Caco-2 (cell line): ENCODE data around the gene HS6ST2. TPM values are rescaled to one million over a fixed set of nuclear protein-coding genes. Genes with fewer than 3 reads are reported as not detected.

Experiments used
- BruUV-seq: library from RNA; stranded (reverse); fragments of 400-500 nt; replicated peaks from 2 replicates; lab custom pipeline; 2021; lab: Mats Ljungman, UMichigan
- CTCF ChIA-PET: fragments of 300-600 bp; sonication (Branson Sonifier 250); formaldehyde crosslinking; loops from one replicate; lab custom pipeline; 2022; ENCODE audit warnings: antibody characterized with exemption; lab: Charles Lee
- POLR2A ChIA-PET: fragments of 300-600 bp; sonication (Branson Sonifier 250); formaldehyde crosslinking; loops from one replicate; lab custom pipeline; 2022; ENCODE audit warnings: antibody characterized with exemption; lab: Charles Lee
- DNase-seq, 2 experiments: peaks; one replicate each; pipeline versions ENCODE4 v3.0.0 to v3.0.0-alpha.2; 2020 to 2022
- H3K27me3 ChIP-seq: replicated peaks from 2 replicates; pipeline ENCODE4 v1.6.0; 2011; ENCODE audit warnings: low read length; ENCODE audit not compliant: control insufficient read depth, insufficient read depth
- H3K36me3 ChIP-seq: 2 replicates; pipeline ENCODE4 v1.5.1; 2011; ENCODE audit warnings: low read length; ENCODE audit not compliant: control insufficient read depth, insufficient read depth
- H3K4me1 ChIP-seq: fragments of 250-450 bp; sonication (Bioruptor Pico); 2 replicates; pipeline ENCODE4 v1.5.1; 2020; ENCODE audit warnings: mild to moderate bottlenecking
- H3K4me3 ChIP-seq: 2 replicates; pipeline ENCODE4 v1.5.1; 2011; ENCODE audit warnings: low read depth, mild to moderate bottlenecking, control low read depth, low read length
- H3K9me3 ChIP-seq: fragments of 250-450 bp; sonication (Bioruptor Pico); 2 replicates; pipeline ENCODE4 v1.5.1; 2020; ENCODE audit warnings: mild to moderate bottlenecking, moderate library complexity
- H3K27ac Mint-ChIP-seq: one replicate; pipeline ENCODE4 v1.8.0; 2022; ENCODE audit warnings: mixed read lengths; ENCODE audit not compliant: unreplicated experiment
- H3K27me3 Mint-ChIP-seq: one replicate; pipeline ENCODE4 v1.8.0; 2022; ENCODE audit warnings: mixed read lengths; ENCODE audit not compliant: insufficient read depth, unreplicated experiment
- H3K36me3 Mint-ChIP-seq: one replicate; pipeline ENCODE4 v1.8.0; 2022; ENCODE audit warnings: mild to moderate bottlenecking, mixed read lengths; ENCODE audit not compliant: insufficient read depth, unreplicated experiment
- H3K4me1 Mint-ChIP-seq: one replicate; pipeline ENCODE4 v1.8.0; 2022; ENCODE audit warnings: low read depth, mixed read lengths; ENCODE audit not compliant: unreplicated experiment
- H3K4me3 Mint-ChIP-seq: one replicate; pipeline ENCODE4 v1.8.0; 2022; ENCODE audit warnings: mild to moderate bottlenecking, moderate library complexity, mixed read lengths; ENCODE audit not compliant: unreplicated experiment
- H3K9me3 Mint-ChIP-seq: one replicate; pipeline ENCODE4 v1.8.0; 2022; ENCODE audit warnings: mixed read lengths; ENCODE audit not compliant: unreplicated experiment
- CTCF ChIP-seq, 2 experiments: fragments of 200-600 bp in 1 of 2; IDR thresholded peaks; 1 replicate in 1 of 2; 2 replicates in 1 of 2; pipeline versions ENCODE4 v1.5.1 to v1.8.0; 2011 to 2022; ENCODE audit warnings: antibody characterized with exemption in 1 of 2, control low read depth in 1 of 2, inconsistent platforms in 1 of 2, low read depth in 1 of 2, low read length in 1 of 2, mild to moderate bottlenecking in 1 of 2, moderate library complexity in 1 of 2; ENCODE audit not compliant: insufficient read depth in 1 of 2, severe bottlenecking in 1 of 2, unreplicated experiment in 1 of 2
- intact Hi-C: fragments of 100-400 bp; cut with micrococcal nuclease; formaldehyde crosslinking; loops from one replicate; pipeline ENCODE4 v1.10.0; 2022; ENCODE audit not compliant: unreplicated experiment
- total RNA-seq: library from RNA; stranded (reverse); gene quantifications from 2 replicates; pipeline ENCODE4 v1.2.3, GENCODE V29; 2022

HS6ST2 gene
- total RNA-seq, 1 experiment from 2014 or later = 34.9 TPM

GRCh38 chrX:132664273-132664672 lies 294.2 kb downstream of the HS6ST2 start:
- no peak for DNase-seq
- H3K4me1 ChIP-seq = no peaks in the 10 kb centered on the region
- POLR2A ChIA-PET = interaction anchor here (0.5 kb wide), 1 partner anchor 21 kb away, joined by 3 read pairs; no protein-coding TSS in a partner anchor
- TF ChIP-seq CTCF (IDR thresholded peaks at IDR 0.05; ENCODE audit: insufficient read depth in 1 of 2, low read depth in 1 of 2, low read length in 1 of 2, severe bottlenecking in 1 of 2, unreplicated experiment in 1 of 2) = no peak
- H3K36me3 ChIP-seq = no peaks in the 10 kb centered on the region
- Mint-ChIP-seq H3K27ac (no peak overlapping the region), H3K36me3 (no peaks in the 10 kb centered on the region), H3K4me3 (no peak overlapping the region), H3K27me3 (no peaks in the 10 kb centered on the region), H3K9me3 (no peaks in the 10 kb centered on the region), H3K4me1 (no peaks in the 10 kb centered on the region)
- H3K9me3 ChIP-seq = no peaks in the 10 kb centered on the region
- CTCF ChIA-PET = no interaction called here
- H3K27me3 ChIP-seq = no peaks in the 10 kb centered on the region
- BruUV-seq = no TSS peak
- no peak overlapping the region for H3K4me3 ChIP-seq
- intact Hi-C loops = no loop called here

GRCh38 chrX:132662844-132663243 lies 295.6 kb downstream of the HS6ST2 start:
- ChIA-PET POLR2A (no interaction called here), CTCF (interaction anchor here (0.7 kb wide), 1 partner anchor 48 kb away, joined by 3 read pairs; no protein-coding TSS in a partner anchor)
- no peaks in the 10 kb centered on the region for H3K36me3 ChIP-seq
- no peak for DNase-seq
- TF ChIP-seq CTCF (IDR thresholded peaks at IDR 0.05; ENCODE audit: insufficient read depth in 1 of 2, low read depth in 1 of 2, low read length in 1 of 2, severe bottlenecking in 1 of 2, unreplicated experiment in 1 of 2) = no peak
- no peaks in the 10 kb centered on the region for H3K4me1 ChIP-seq
- Mint-ChIP-seq H3K4me1 (no peaks in the 10 kb centered on the region), H3K27ac (no peak overlapping the region), H3K36me3 (no peaks in the 10 kb centered on the region), H3K4me3 (no peak overlapping the region), H3K9me3 (no peaks in the 10 kb centered on the region), H3K27me3 (no peaks in the 10 kb centered on the region)
- intact Hi-C loops = no loop called here
- no peaks in the 10 kb centered on the region for H3K27me3 ChIP-seq
- no peaks in the 10 kb centered on the region for H3K9me3 ChIP-seq
- no peak overlapping the region for H3K4me3 ChIP-seq
- BruUV-seq = no TSS peak

- Mint-ChIP-seq H3K27me3 (no peaks in the 10 kb centered on the region), H3K9me3 (no peaks in the 10 kb centered on the region), H3K27ac (no peak overlapping the region), H3K4me3 (no peak overlapping the region), H3K36me3 (no peaks in the 10 kb centered on the region), H3K4me1 (no peaks in the 10 kb centered on the region)
- no peaks in the 10 kb centered on the region for H3K27me3 ChIP-seq
- no peak overlapping the region for H3K4me3 ChIP-seq
- no peaks in the 10 kb centered on the region for H3K9me3 ChIP-seq
- CTCF ChIA-PET = no interaction called here
- no peaks in the 10 kb centered on the region for H3K36me3 ChIP-seq
- intact Hi-C loops = no loop called here
- TF ChIP-seq CTCF (IDR thresholded peaks at IDR 0.05; ENCODE audit: insufficient read depth in 1 of 2, low read depth in 1 of 2, low read length in 1 of 2, severe bottlenecking in 1 of 2, unreplicated experiment in 1 of 2) = no peak
- H3K4me1 ChIP-seq = no peaks in the 10 kb centered on the region
- POLR2A ChIA-PET = no interaction called here
- no TSS peak for BruUV-seq
- DNase-seq = no peak
Observed at GRCh38 chrX:132657876-132658275, 300.6 kb downstream of the HS6ST2 start.
